Measurements from ENCODE around the gene ODR4. TPM values are rescaled to one million over a fixed set of nuclear protein-coding genes. Genes with fewer than 3 reads are reported as not detected.
"Not testable (repeated sequence)": the region's sequence is repeated elsewhere in the genome, so short reads cannot be mapped to it uniquely, and the experiment has no call there.

ODR4 gene
- polyA plus RNA-seq, 1 donor from 2014 or later, result 32.6 TPM

DNA sequence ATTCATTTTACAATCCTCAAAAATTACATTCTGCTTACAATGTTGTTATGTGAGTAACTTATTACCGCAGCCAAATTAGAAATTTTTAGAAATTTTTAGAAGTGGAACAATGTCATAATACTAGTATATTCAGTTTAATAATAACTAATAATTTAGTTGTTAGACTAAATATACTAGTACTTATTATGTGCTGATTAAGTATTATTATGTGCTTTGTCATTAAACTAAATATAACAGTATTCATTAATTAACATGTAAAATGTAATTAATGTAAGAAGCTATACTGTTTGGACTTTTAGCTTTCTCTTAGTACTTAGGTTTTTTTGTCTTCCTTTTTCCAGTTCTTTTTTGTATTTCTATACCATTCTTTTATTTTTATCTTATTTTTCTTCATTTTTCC is 15.3 kb downstream of the ODR4 start:
- Histone ChIP-seq H3K9me3 (ENCODE audit: low read length) (no peaks in the 10 kb centered on the region), H3K36me3 (ENCODE audit: insufficient read depth, low read length) (peaks cover 4% of the 10 kb centered on the region), H3F3A (ENCODE audit: insufficient read depth, low read length, poor library complexity, severe bottlenecking) (no peaks in the 10 kb centered on the region), H4K20me1 (ENCODE audit: insufficient read depth) (no peaks in the 10 kb centered on the region), H3K79me2 (replicated peaks; ENCODE audit: insufficient read depth, low read length) (no peaks in the 10 kb centered on the region), H2AFZ (ENCODE audit: low read depth, low read length) (no peak overlapping the region), H3K9me2 (ENCODE audit: insufficient read depth, low read length) (no peaks in the 10 kb centered on the region), H3K4me3 (ENCODE audit: low read length) (no peak overlapping the region), H3K27ac (ENCODE audit: low read length) (no peak overlapping the region), H3K9ac (ENCODE audit: low read length) (no peak overlapping the region), H3K27me3 (ENCODE audit: insufficient read depth, low read depth, low read length) (no peaks in the 10 kb centered on the region), H3K4me2 (ENCODE audit: low read length) (no peak overlapping the region)
- no peak for TF ChIP-seq POLR2AphosphoS5 (IDR thresholded peaks at IDR 0.05)
- no peak for TF ChIP-seq TAF1 (IDR thresholded peaks at IDR 0.05; ENCODE audit: low read depth)
- TF ChIP-seq RAD21 (conservative IDR thresholded peaks at IDR 0.05), result no peak
- no peak for TF ChIP-seq SMC3 (conservative IDR thresholded peaks at IDR 0.05; ENCODE audit: poor library complexity)
- no peak for TF ChIP-seq EZH2 (IDR thresholded peaks at IDR 0.05; ENCODE audit: borderline replicate concordance, insufficient read depth, low read length, poor library complexity, severe bottlenecking)
- TF ChIP-seq, protein P1, sequence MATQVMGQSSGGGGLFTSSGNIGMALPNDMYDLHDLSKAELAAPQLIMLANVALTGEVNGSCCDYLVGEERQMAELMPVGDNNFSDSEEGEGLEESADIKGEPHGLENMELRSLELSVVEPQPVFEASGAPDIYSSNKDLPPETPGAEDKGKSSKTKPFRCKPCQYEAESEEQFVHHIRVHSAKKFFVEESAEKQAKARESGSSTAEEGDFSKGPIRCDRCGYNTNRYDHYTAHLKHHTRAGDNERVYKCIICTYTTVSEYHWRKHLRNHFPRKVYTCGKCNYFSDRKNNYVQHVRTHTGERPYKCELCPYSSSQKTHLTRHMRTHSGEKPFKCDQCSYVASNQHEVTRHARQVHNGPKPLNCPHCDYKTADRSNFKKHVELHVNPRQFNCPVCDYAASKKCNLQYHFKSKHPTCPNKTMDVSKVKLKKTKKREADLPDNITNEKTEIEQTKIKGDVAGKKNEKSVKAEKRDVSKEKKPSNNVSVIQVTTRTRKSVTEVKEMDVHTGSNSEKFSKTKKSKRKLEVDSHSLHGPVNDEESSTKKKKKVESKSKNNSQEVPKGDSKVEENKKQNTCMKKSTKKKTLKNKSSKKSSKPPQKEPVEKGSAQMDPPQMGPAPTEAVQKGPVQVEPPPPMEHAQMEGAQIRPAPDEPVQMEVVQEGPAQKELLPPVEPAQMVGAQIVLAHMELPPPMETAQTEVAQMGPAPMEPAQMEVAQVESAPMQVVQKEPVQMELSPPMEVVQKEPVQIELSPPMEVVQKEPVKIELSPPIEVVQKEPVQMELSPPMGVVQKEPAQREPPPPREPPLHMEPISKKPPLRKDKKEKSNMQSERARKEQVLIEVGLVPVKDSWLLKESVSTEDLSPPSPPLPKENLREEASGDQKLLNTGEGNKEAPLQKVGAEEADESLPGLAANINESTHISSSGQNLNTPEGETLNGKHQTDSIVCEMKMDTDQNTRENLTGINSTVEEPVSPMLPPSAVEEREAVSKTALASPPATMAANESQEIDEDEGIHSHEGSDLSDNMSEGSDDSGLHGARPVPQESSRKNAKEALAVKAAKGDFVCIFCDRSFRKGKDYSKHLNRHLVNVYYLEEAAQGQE (IDR thresholded peaks at IDR 0.05; ENCODE audit: borderline replicate concordance), result no peak

DNA sequence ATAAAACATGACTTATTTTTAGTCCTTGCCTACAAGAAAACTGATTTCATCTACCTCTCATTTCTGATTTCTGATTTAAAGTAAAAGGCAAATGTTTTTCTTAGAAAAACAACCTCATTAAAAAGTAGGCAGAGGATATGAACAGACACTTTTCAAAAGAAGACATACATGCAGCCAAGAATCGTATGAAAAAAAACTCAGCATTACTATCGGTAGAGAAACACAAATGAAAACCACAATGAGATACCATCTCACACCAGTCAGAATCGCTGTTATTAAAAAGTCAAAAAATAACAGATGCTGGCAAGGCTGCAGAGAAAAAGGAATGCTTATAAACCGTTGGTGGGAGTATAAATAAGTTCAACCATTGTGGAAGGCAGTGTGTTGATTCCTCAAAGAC is 16.2 kb downstream of the ODR4 start:
- no peak overlapping the region for H3K4me3 ChIP-seq (ENCODE audit: low read length)
- no peak for TF ChIP-seq MXI1 (conservative IDR thresholded peaks at IDR 0.05; ENCODE audit: poor library complexity, severe bottlenecking)
- no peak for TF ChIP-seq POLR2AphosphoS5 (IDR thresholded peaks at IDR 0.05)
- no peak for TF ChIP-seq RAD21 (conservative IDR thresholded peaks at IDR 0.05)
- TF ChIP-seq SMC3 (conservative IDR thresholded peaks at IDR 0.05; ENCODE audit: poor library complexity), result no peak
- TF ChIP-seq, protein P1 (IDR thresholded peaks at IDR 0.05; ENCODE audit: borderline replicate concordance), result no peak
- TF ChIP-seq, protein P2, sequence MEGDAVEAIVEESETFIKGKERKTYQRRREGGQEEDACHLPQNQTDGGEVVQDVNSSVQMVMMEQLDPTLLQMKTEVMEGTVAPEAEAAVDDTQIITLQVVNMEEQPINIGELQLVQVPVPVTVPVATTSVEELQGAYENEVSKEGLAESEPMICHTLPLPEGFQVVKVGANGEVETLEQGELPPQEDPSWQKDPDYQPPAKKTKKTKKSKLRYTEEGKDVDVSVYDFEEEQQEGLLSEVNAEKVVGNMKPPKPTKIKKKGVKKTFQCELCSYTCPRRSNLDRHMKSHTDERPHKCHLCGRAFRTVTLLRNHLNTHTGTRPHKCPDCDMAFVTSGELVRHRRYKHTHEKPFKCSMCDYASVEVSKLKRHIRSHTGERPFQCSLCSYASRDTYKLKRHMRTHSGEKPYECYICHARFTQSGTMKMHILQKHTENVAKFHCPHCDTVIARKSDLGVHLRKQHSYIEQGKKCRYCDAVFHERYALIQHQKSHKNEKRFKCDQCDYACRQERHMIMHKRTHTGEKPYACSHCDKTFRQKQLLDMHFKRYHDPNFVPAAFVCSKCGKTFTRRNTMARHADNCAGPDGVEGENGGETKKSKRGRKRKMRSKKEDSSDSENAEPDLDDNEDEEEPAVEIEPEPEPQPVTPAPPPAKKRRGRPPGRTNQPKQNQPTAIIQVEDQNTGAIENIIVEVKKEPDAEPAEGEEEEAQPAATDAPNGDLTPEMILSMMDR (IDR thresholded peaks at IDR 0.05; ENCODE audit: poor library complexity, severe bottlenecking), result no peak
- TF ChIP-seq EP300 (conservative IDR thresholded peaks at IDR 0.05; ENCODE audit: poor library complexity, severe bottlenecking), result no peak
- TF ChIP-seq TAF1 (IDR thresholded peaks at IDR 0.05; ENCODE audit: low read depth), result no peak
- no peak for TF ChIP-seq EZH2 (IDR thresholded peaks at IDR 0.05; ENCODE audit: borderline replicate concordance, insufficient read depth, low read length, poor library complexity, severe bottlenecking)
- H3K79me2 ChIP-seq (replicated peaks; ENCODE audit: insufficient read depth, low read length), result no peaks in the 10 kb centered on the region
- H3K9ac ChIP-seq (ENCODE audit: low read length), result no peak overlapping the region
- no peaks in the 10 kb centered on the region for H3F3A ChIP-seq (ENCODE audit: insufficient read depth, low read length, poor library complexity, severe bottlenecking)
- H3K9me2 ChIP-seq (ENCODE audit: insufficient read depth, low read length), result no peaks in the 10 kb centered on the region
- H3K9me3 ChIP-seq (ENCODE audit: low read length), result no peaks in the 10 kb centered on the region
- H3K36me3 ChIP-seq (ENCODE audit: insufficient read depth, low read length), result peaks cover 4% of the 10 kb centered on the region
- H3K27ac ChIP-seq (ENCODE audit: low read length), result no peak overlapping the region
- H3K27me3 ChIP-seq (ENCODE audit: insufficient read depth, low read depth, low read length), result no peaks in the 10 kb centered on the region
- no peaks in the 10 kb centered on the region for H4K20me1 ChIP-seq (ENCODE audit: insufficient read depth)
- no peak overlapping the region for H2AFZ ChIP-seq (ENCODE audit: low read depth, low read length)
- no peak overlapping the region for H3K4me2 ChIP-seq (ENCODE audit: low read length)

DNA sequence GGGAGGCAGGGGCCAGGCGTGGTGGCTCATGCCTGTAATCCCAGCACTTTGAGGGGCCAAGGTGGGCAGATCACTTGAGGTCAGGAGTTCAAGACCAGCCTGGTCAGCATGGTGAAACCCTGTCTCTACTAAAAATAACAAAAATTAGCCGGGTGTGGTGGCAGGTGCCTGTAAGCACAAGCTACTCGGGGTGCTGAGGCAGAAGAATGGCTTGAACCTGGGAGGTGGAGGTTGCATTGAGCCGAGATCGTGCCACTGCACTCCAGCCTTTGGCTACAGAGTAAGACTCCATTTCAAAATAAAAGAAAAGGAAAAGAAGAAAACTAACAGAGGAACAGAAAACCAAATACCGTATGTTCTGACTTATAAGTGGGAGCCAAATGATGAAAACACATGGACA is 17.1 kb downstream of the ODR4 start:
- not testable (repeated sequence) for H3K9ac ChIP-seq (ENCODE audit: low read length); H3K4me3 ChIP-seq (ENCODE audit: low read length); H3K9me2 ChIP-seq (ENCODE audit: insufficient read depth, low read length); H3F3A ChIP-seq (ENCODE audit: insufficient read depth, low read length, poor library complexity, severe bottlenecking); H3K27me3 ChIP-seq (ENCODE audit: insufficient read depth, low read depth, low read length); H3K36me3 ChIP-seq (ENCODE audit: insufficient read depth, low read length); H3K9me3 ChIP-seq (ENCODE audit: low read length); H3K4me2 ChIP-seq (ENCODE audit: low read length); H2AFZ ChIP-seq (ENCODE audit: low read depth, low read length); H3K79me2 ChIP-seq (replicated peaks; ENCODE audit: insufficient read depth, low read length); H3K27ac ChIP-seq (ENCODE audit: low read length); H4K20me1 ChIP-seq (ENCODE audit: insufficient read depth)

DNA sequence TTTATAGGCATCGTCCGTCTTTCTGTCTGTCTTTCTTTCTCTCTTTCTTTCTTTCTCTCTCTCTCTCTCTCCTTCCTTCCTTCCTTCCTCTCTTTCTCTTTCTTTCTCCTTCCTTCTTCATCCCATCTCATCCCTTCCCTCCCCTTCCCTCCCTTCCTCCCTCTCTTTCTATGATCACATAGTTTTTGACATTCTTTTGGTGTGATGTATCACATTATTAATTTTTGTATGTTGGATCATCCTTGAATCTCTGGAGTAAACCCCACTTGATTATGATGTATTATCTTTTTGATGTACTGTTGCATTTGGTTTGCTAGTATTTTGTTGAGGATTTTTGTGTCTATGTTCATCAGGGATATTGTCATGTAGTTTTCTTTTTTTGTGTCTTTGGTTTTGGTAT is 25.8 kb downstream of the ODR4 start:
- not testable (repeated sequence) for H3K79me2 ChIP-seq (replicated peaks; ENCODE audit: insufficient read depth, low read length); H3K36me3 ChIP-seq (ENCODE audit: insufficient read depth, low read length); H4K20me1 ChIP-seq (ENCODE audit: insufficient read depth); H3K4me2 ChIP-seq (ENCODE audit: low read length); H3K27ac ChIP-seq (ENCODE audit: low read length); H3K9ac ChIP-seq (ENCODE audit: low read length); H3K9me3 ChIP-seq (ENCODE audit: low read length); H3F3A ChIP-seq (ENCODE audit: insufficient read depth, low read length, poor library complexity, severe bottlenecking); H3K27me3 ChIP-seq (ENCODE audit: insufficient read depth, low read depth, low read length); H3K9me2 ChIP-seq (ENCODE audit: insufficient read depth, low read length); H3K4me3 ChIP-seq (ENCODE audit: low read length); H2AFZ ChIP-seq (ENCODE audit: low read depth, low read length)

All from neural cell (in vitro differentiated cells).